Islet precursor cell (in vitro differentiated cells): ENCODE results near the gene XRCC4.
"Not testable (repeated sequence)": the region's sequence is repeated elsewhere in the genome, so short reads cannot be mapped to it uniquely, and the experiment has no call there.

ENCODE experiments used
- DNase-seq: peaks from one replicate; pipeline ENCODE4 v3.0.0-alpha.2; 2018

The XRCC4 gene

GRCh38 chr5:83076742-83077661 is at the start of gene XRCC4, which contains the start of gene TMEM167A:
XRCC4 (plus strand) TSS chr5:83077547; CDS start chr5:83104920, 27,373 bp downstream.
TMEM167A (minus strand) TSS chr5:83077394; CDS start chr5:83077323, 71 bp downstream.
- peak; percentile 99 for DNase-seq

DNA sequence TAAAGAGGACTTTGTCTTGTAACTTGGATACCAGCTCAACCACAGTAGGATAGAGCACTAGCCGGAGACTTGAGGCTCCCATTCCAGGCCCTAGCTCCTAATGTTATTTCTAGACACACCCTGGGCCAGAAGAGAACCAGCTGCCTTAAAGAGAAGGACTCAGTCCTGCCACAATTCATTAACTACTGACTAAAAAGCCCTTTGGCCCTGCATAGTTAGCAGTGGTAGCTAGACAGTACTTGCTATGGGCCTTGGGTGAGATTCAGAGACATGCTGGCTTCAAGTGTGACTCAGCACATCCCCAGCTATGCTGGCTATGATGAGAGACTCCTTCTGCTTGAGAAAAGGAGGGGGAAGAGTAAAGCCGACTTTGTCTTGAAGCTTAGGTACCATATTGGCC is 47.4 kb upstream of the XRCC4 start:
- peak; percentile 70 for DNase-seq

DNA sequence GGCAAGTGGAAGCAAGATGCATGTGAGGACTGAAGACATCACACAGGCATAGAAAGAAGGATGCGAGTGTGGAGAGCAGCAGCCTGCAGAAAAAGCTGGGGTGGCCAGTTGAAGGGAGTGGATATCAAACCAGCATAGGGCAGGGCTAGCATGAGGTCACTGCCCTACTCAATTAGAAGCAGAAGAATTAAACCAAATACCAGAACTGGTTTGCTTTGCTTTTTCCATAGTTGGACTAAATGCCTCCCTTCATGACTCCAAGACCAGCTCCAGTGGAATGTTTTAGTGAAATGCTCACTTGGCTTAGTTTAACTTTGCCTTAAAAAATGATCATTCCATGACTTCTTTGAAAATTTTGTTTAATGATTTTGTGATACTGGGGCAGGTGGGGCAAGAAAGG is 46.0 kb upstream of the XRCC4 start:
- no peak for DNase-seq

GRCh38 chr5:83034036-83034435 is 43.3 kb upstream of the XRCC4 start:
- no peak for DNase-seq

GRCh38 chr5:83034528-83035207 is 42.7 kb upstream of the XRCC4 start:
- no peak for DNase-seq

DNA sequence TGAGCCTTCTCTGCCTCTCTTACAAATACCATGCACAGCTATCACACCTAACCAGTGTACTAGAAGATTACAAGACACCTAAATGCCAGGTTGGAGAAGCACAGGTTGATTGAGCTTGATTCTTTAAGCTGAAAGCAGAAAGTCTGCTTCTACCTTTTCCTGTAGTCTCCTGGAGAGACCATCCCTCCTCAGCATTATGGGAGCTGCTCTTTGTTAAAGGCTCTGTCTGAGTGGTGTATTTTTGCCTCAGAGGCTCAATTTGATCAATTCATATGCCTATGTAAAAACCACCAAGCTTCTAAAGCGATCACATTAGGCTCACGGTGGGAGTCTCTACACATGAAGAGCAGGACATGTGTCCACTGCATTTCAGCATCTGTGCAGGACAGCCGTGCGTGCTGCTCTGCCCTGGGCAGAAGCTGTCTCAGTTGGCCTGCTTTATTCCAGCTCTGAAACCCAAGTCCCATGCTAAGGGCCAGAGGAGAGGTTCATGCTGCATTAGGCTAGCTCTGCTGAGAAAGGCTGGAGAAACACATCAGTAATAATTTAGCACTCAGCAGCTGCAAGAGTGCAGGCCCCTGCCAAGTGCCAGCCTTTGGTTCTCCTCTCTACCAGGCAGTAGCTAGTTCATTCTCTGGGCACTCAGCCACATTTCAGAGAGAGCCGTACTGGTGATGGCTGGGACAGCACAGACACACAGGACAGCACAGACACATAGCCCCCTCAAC is 41.8 kb upstream of the XRCC4 start:
- no peak for DNase-seq

- no peak for DNase-seq
These were observed 40.3 kb upstream of the XRCC4 start for GRCh38 chr5:83036991-83037575.

DNA sequence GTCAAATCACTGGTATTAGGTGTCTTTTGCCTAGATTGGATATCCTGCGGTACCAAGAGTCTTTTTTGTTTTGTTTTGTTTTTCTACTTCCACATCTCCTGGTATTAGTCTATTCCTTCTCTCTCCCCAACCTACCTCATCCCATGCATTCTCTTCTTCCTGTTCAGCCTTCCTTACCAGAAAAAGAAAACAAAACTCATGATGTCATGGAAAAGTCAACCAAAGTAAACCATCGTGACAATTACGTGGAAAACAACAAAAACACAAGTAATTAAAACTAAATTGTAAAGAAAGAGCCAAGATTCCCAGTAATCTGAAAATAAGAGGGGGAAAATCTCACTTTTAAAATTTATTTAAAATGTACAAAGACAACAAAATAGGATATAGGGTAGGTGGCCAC is 38.4 kb upstream of the XRCC4 start:
- no peak for DNase-seq

DNA sequence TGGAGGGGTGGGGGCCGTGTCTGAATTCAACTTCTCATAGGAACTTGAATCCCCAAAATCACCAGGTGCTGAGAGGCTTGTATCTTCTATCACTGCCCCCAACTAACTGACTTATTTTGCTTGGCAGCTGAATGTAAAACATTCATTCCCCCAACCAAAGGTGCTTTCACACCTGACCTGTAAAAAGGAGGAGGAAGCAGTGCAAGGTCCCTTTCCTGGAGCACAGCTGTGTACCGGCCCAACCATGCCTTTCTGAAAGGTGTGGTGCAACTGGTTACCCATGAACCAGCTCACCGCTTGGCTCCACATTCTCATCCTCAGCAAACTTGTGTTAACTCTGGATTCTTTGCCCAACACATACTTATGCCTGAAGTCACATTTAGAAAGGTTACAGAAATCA is 34.8 kb upstream of the XRCC4 start:
- DNase-seq, result no peak

GRCh38 chr5:83044926-83045325 is 32.4 kb upstream of the XRCC4 start:
- no peak for DNase-seq

- DNase-seq, result no peak
These were observed 29.1 kb upstream of the XRCC4 start for GRCh38 chr5:83048277-83048676.

DNA sequence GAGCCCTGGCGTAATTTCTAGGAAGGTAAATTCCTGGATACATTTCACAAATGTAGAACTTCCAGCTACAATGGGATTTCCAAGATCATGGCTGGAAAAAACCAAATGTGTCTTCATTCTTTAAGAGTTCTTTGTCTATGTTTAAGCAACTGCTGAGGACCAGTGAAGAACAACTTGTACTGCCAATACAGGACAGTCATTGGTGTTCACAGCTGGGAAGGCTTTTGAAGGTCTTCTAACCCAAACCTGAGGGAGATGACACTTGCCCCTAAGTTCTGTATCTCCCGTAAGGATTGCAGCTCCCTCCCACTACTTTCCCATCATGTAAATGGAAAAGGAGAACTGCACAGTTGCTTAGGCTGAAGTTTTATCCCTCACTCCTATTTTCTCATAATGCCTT is 28.5 kb upstream of the XRCC4 start:
- no peak for DNase-seq

GRCh38 chr5:83049370-83049885 is 27.9 kb upstream of the XRCC4 start:
- DNase-seq, result no peak

- no peak for DNase-seq
These were observed 26.5 kb upstream of the XRCC4 start for GRCh38 chr5:83050723-83051340.

DNA sequence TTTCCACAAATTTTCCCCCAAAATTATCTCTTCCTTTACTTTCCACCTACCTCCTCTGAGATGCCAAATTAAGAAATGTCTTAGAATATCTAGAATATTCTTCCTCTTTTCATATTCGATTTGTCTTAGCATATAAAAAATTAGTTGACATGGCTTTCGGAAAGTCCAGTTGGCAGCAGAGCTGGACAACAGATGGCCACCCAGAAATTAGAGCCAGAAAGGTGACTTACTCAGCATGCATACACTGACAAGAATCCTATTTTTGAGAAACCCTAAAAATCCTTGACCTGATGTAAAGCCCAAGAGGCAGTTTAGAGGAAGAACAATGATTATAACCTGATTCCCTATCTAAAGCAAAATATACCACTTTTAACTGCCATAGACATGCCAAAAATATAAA is 22.2 kb upstream of the XRCC4 start:
- DNase-seq, result no peak

DNA sequence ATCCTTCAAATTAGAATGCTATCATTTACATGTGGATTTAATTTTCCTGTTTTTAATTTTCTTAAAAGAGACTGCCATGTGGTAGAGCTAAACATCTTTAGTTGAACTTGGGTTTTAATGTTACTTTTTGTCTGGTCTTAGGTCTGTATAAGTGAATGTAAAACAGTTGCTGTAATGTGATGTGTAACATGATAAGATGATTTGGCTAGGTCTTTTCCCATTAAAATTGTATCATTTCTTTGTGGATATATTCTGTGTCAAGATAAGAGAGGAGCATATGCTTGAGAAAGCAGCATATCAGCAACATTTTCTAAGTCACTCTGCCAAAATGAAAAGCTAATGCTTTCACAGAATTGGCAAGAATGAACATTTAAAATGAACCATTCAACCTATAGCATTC is 18.6 kb upstream of the XRCC4 start:
- DNase-seq, result no peak

GRCh38 chr5:83059341-83059740 is 18.0 kb upstream of the XRCC4 start:
- no peak for DNase-seq

- DNase-seq, result no peak
These were observed 10.7 kb upstream of the XRCC4 start for GRCh38 chr5:83066548-83067110.

GRCh38 chr5:83067377-83067776 is 10.0 kb upstream of the XRCC4 start:
- not testable (repeated sequence) for DNase-seq

DNA sequence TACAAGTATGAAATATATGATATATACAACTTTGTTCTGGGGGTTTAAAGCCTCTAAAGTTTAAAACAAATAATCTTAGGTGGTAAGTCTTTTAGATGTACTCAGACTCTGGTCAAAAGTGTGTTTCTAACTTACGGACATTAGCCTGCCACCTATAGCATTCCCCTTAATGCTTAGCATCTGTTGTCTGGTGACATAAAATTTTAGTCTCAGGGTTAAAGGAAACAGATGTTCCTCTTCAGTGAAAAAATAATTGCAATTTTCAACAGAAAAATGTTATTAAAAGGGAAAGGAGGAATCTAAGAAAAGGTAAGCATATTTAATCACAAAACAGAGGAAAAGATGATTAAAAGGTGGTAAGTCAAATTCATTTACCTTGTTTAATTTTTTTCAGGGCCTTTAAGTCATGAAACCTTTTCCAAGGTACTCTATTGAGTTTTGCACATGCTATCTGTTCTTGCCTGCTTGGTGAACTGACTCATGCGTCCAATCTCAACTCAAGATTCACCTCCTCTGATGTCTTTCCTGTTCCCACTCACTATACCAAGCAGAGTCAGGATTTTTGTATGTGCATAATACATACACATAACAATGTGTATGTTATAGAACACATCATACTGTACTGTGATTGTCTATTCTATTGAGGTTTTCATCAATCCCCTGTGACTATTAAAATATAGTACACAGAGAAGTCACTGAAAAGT is 8.1 kb upstream of the XRCC4 start:
- DNase-seq, result no peak
